Hair follicle dermal papilla cell (primary cell): ENCODE measurements around the gene CCNQ. TPM values are rescaled to one million over a fixed set of nuclear protein-coding genes. Genes with fewer than 3 reads are reported as not detected.

Experiments
- total RNA-seq: library from RNA; depleted of rRNA; stranded (reverse); fragments of >200 nt; gene quantifications from 2 replicates; pipeline ENCODE4 v1.2.3, GENCODE V29; 2012

The CCNQ gene
- 24.5 and 28.6 TPM in 2 replicates for total RNA-seq

DNA sequence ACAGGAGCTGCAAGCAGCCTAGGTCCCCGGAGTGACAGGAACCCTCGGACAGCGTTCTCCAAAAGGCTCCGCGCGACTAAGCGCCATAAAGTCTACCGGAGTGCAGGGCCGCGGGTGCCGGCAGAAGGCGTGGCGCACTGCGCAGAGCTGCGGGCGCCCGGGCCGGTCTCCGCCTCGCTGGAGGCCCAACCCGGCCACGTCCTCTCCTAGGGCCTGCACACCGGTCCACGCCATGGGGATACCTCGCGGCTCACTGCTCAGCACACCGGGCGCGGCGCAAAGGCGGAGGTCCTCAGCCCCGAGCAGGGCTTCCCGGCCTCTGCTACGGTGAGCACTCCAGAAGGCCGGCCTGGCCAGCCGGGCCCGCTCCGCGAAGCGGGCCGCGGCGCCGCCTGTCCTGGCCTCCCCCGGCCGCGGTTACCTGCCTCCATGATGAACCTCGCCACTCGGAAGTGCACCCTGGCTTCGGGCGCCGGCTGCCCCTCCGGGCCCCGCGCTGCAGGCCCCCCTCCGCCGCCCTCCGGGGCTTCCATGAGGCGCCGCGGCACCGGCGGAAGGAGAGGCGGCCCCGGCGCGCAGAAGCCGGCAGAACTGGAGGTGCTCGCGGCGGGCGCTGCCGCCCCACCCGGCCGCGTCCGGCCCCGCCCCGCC, at the start of gene CCNQ:
TSS of gene CCNQ (minus strand) at position 599 of the 651 bp plus-strand sequence. CDS start at position 533, 66 bp downstream.

DNA sequence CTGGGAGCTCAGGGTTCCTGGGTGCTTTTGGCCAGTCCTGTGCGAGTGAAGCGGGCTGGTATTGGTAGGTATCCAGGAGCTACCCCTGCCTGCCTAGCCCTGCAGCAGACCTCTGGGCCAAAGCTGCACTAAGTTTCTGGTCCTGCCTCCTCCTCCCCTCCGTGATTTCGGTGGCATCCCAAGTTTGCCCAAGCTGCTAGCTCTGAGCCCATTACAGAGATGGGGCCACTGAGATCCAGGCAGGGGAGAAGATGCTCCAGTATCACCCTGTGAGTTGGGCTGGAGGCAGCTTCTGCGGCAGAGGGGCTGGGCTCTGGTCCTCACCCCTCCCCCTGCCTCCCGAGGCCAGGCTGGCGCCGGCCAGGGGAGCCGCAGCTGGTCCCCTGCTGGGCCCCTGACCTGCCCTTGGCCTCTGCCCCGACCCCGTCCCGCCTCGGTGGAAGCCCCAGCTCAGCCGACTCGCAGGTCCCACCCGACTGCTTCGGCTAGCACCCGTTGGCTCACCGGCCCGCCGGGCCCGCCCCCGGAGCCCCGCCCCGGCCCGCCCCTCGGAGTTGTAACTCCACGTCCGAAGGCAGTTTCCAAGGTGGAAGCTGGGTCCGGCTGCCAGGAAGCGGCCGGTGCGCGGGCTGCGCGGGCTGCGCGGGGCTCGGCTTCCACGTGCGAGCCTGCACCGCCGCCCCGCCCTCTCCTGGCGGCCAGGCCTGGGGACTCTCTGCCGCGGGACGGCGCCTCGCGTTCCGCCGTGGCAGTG, 47.9 kb upstream of the CCNQ start, which contains the start of gene DUSP9:
TSS of gene DUSP9 (plus strand) at position 584 of the 754 bp plus-strand sequence. CDS start 751 bp downstream, outside the sequence.

Other genes starting within 250 kb of the CCNQ start
- gene PNMA6E, start 197.8 kb downstream of the CCNQ start, total RNA-seq, result not detected in 2 replicates
- gene ZFP92, start 187.7 kb downstream of the CCNQ start, total RNA-seq, result under 0.01 and 0.12 TPM in 2 replicates
- 1.1 and 2.9 TPM in 2 replicates for gene TREX2, start 153.1 kb downstream of the CCNQ start, total RNA-seq
- 10.6 and 12.3 TPM in 2 replicates for gene HAUS7, start 128.6 kb downstream of the CCNQ start, total RNA-seq
- gene BGN, start 104.2 kb downstream of the CCNQ start, total RNA-seq, result 39.8 and 63.6 TPM in 2 replicates
- gene ATP2B3, start 81.5 kb downstream of the CCNQ start, total RNA-seq, result 0.16 TPM in 1 of 2 replicates, not detected in the other
- not detected in 2 replicates for gene DUSP9, start 48.1 kb upstream of the CCNQ start, total RNA-seq
- 0.65 TPM in 1 of 2 replicates, not detected in the other for gene PNCK, start 74.7 kb upstream of the CCNQ start, total RNA-seq
- gene SLC6A8, start 88.8 kb upstream of the CCNQ start, total RNA-seq, result 5.6 and 8.0 TPM in 2 replicates
- 83.4 and 90.6 TPM in 2 replicates for gene BCAP31, start 125.2 kb upstream of the CCNQ start, total RNA-seq
- 22.1 and 22.3 TPM in 2 replicates for gene ABCD1, start 125.7 kb upstream of the CCNQ start, total RNA-seq
- gene PLXNB3, start 165.1 kb upstream of the CCNQ start, total RNA-seq, result 7.7 and 9.2 TPM in 2 replicates
- gene SRPK3, start 181.9 kb upstream of the CCNQ start, total RNA-seq, result 0.16 and 0.61 TPM in 2 replicates
- gene IDH3G, start 195.2 kb upstream of the CCNQ start, total RNA-seq, result 60.8 and 69.9 TPM in 2 replicates
- 121 and 143 TPM in 2 replicates for gene SSR4, start 195.5 kb upstream of the CCNQ start, total RNA-seq
- gene PDZD4, start 231.4 kb upstream of the CCNQ start, total RNA-seq, result 1.6 and 1.8 TPM in 2 replicates